PC-9 (cell line): ENCODE measurements around the gene RUNX1.

Source experiments
- CTCF ChIP-seq: fragments of 200-600 bp; sonication (generic); conservative IDR thresholded peaks from 2 replicates; pipeline ENCODE4 v1.6.1; 2017; ENCODE audit warnings: mixed run types, antibody characterized with exemption, mild to moderate bottlenecking, moderate library complexity
- EZH2 ChIP-seq: fragments of 200-600 bp; sonication (generic); IDR thresholded peaks from 2 replicates; pipeline ENCODE4 v1.8.0; 2017; ENCODE audit warnings: antibody characterized with exemption, low read depth

GRCh38 chr21:35038772-35039319 lies 10.3 kb downstream of the RUNX1 start:
- no peak for TF ChIP-seq CTCF
- TF ChIP-seq EZH2 = no peak
